Neuron (in vitro differentiated cells): Measurements from ENCODE around the gene PEX11B.

Experiments
- H2AFZ ChIP-seq: one replicate; pipeline ENCODE4 v1.6.1; 2013; ENCODE audit warnings: low read depth, mild to moderate bottlenecking, inconsistent platforms, low read length, moderate library complexity
- H3K27me3 ChIP-seq: one replicate; pipeline ENCODE4 v1.6.1; 2013; ENCODE audit warnings: low read length; ENCODE audit not compliant: insufficient read depth
- H3K36me3 ChIP-seq: one replicate; pipeline ENCODE4 v1.6.1; 2013; ENCODE audit warnings: low read length; ENCODE audit not compliant: insufficient read depth
- H3K4me1 ChIP-seq: one replicate; pipeline ENCODE4 v1.6.1; 2013; ENCODE audit warnings: low read length; ENCODE audit not compliant: insufficient read depth
- H3K4me3 ChIP-seq: 2 replicates; pipeline ENCODE4 v1.5.1; 2013; ENCODE audit warnings: mild to moderate bottlenecking, low read length, moderate library complexity
- H3K9me3 ChIP-seq: one replicate; pipeline ENCODE4 v1.6.1; 2013; ENCODE audit warnings: low read length

The PEX11B gene

GRCh38 chr1:145891143-145891542, 27.4 kb downstream of the PEX11B start:
- Histone ChIP-seq H3K9me3 (no peaks in the 10 kb centered on the region), H3K4me1 (peaks cover 10% of the 10 kb centered on the region), H2AFZ (no peak overlapping the region), H3K27me3 (peaks cover 11% of the 10 kb centered on the region), H3K36me3 (no peaks in the 10 kb centered on the region), H3K4me3 (no peak overlapping the region)

- no peaks in the 10 kb centered on the region for H3K36me3 ChIP-seq
- H3K27me3 ChIP-seq, result peaks cover 15% of the 10 kb centered on the region
- H3K4me1 ChIP-seq, result peaks cover 13% of the 10 kb centered on the region
- H2AFZ ChIP-seq, result no peak overlapping the region
- no peaks in the 10 kb centered on the region for H3K9me3 ChIP-seq
- no peak overlapping the region for H3K4me3 ChIP-seq
These were observed 28.8 kb downstream of the PEX11B start for GRCh38 chr1:145889722-145890121.

GRCh38 chr1:145887631-145888030, 30.9 kb downstream of the PEX11B start:
- H2AFZ ChIP-seq, result no peak overlapping the region
- no peaks in the 10 kb centered on the region for H3K36me3 ChIP-seq
- H3K4me3 ChIP-seq, result no peak overlapping the region
- peaks cover 32% of the 10 kb centered on the region for H3K27me3 ChIP-seq
- peaks cover 13% of the 10 kb centered on the region for H3K4me1 ChIP-seq
- H3K9me3 ChIP-seq, result no peaks in the 10 kb centered on the region

- Histone ChIP-seq H2AFZ (no peak overlapping the region), H3K9me3 (no peaks in the 10 kb centered on the region), H3K4me3 (no peak overlapping the region), H3K36me3 (no peaks in the 10 kb centered on the region), H3K4me1 (peaks cover 8% of the 10 kb centered on the region), H3K27me3 (peaks cover 34% of the 10 kb centered on the region)
These were observed 31.7 kb downstream of the PEX11B start for GRCh38 chr1:145886816-145887215.

- peaks cover 36% of the 10 kb centered on the region for H3K27me3 ChIP-seq
- H3K4me3 ChIP-seq, result peak overlapping the region; percentile 73
- no peak overlapping the region for H2AFZ ChIP-seq
- peaks cover 6% of the 10 kb centered on the region for H3K4me1 ChIP-seq
- H3K36me3 ChIP-seq, result no peaks in the 10 kb centered on the region
- H3K9me3 ChIP-seq, result no peaks in the 10 kb centered on the region
These were observed 32.1 kb downstream of the PEX11B start for GRCh38 chr1:145886390-145886789.

- Histone ChIP-seq H3K4me1 (peaks cover 6% of the 10 kb centered on the region), H3K9me3 (no peaks in the 10 kb centered on the region), H2AFZ (peak within 1 kb of the TSS; percentile 88), H3K27me3 (peaks cover 38% of the 10 kb centered on the region), H3K4me3 (peak within 1 kb of the TSS; percentile 73), H3K36me3 (no peaks in the 10 kb centered on the region)
These were observed 32.7 kb downstream of the PEX11B start, which contains the start of gene ANKRD35 for GRCh38 chr1:145885738-145886287. Gene ANKRD35, minus strand, starts transcription at chr1:145885866. Its CDS starts 108 bp downstream, at chr1:145885758.

GRCh38 chr1:145884675-145885074, 33.8 kb downstream of the PEX11B start:
- Histone ChIP-seq H3K4me1 (peaks cover 9% of the 10 kb centered on the region), H3K4me3 (no peak overlapping the region), H3K27me3 (peaks cover 45% of the 10 kb centered on the region), H3K9me3 (no peaks in the 10 kb centered on the region), H2AFZ (no peak overlapping the region), H3K36me3 (no peaks in the 10 kb centered on the region)

- Histone ChIP-seq H3K4me3 (no peak overlapping the region), H3K36me3 (no peaks in the 10 kb centered on the region), H3K4me1 (peaks cover 7% of the 10 kb centered on the region), H2AFZ (no peak overlapping the region), H3K27me3 (peaks cover 63% of the 10 kb centered on the region), H3K9me3 (peaks cover 2% of the 10 kb centered on the region)
These were observed 38.7 kb downstream of the PEX11B start for GRCh38 chr1:145879775-145880174.

GRCh38 chr1:145878724-145879123, 39.8 kb downstream of the PEX11B start:
- peaks cover 61% of the 10 kb centered on the region for H3K27me3 ChIP-seq
- H3K4me1 ChIP-seq, result peaks cover 7% of the 10 kb centered on the region
- H3K36me3 ChIP-seq, result no peaks in the 10 kb centered on the region
- H3K9me3 ChIP-seq, result peaks cover 2% of the 10 kb centered on the region
- H3K4me3 ChIP-seq, result no peak overlapping the region
- no peak overlapping the region for H2AFZ ChIP-seq

GRCh38 chr1:145877923-145878486, 40.5 kb downstream of the PEX11B start:
- Histone ChIP-seq H2AFZ (no peak overlapping the region), H3K4me3 (no peak overlapping the region), H3K36me3 (no peaks in the 10 kb centered on the region), H3K9me3 (peaks cover 5% of the 10 kb centered on the region), H3K27me3 (peaks cover 63% of the 10 kb centered on the region), H3K4me1 (peaks cover 7% of the 10 kb centered on the region)

GRCh38 chr1:145874646-145875045, 43.9 kb downstream of the PEX11B start:
- H3K9me3 ChIP-seq, result peaks cover 5% of the 10 kb centered on the region
- H3K4me1 ChIP-seq, result peaks cover 5% of the 10 kb centered on the region
- no peak overlapping the region for H2AFZ ChIP-seq
- no peak overlapping the region for H3K4me3 ChIP-seq
- H3K36me3 ChIP-seq, result no peaks in the 10 kb centered on the region
- peaks cover 65% of the 10 kb centered on the region for H3K27me3 ChIP-seq

GRCh38 chr1:145871994-145872924, 46.3 kb downstream of the PEX11B start:
- Histone ChIP-seq H3K9me3 (peaks cover 5% of the 10 kb centered on the region), H3K4me3 (peak overlapping the region; percentile 37), H3K36me3 (no peaks in the 10 kb centered on the region), H2AFZ (peak overlapping the region; percentile 47), H3K4me1 (peaks cover 3% of the 10 kb centered on the region), H3K27me3 (peaks cover 45% of the 10 kb centered on the region)

GRCh38 chr1:145868232-145868631, 50.3 kb downstream of the PEX11B start:
- no peaks in the 10 kb centered on the region for H3K36me3 ChIP-seq
- peaks cover under 1% of the 10 kb centered on the region for H3K9me3 ChIP-seq
- H3K4me3 ChIP-seq, result no peak overlapping the region
- peaks cover 3% of the 10 kb centered on the region for H3K4me1 ChIP-seq
- peaks cover 19% of the 10 kb centered on the region for H3K27me3 ChIP-seq
- H2AFZ ChIP-seq, result no peak overlapping the region
